OCI-LY1 (cell line): ENCODE results near the gene NSL1.

Experiments
- EZH2 ChIP-seq: fragments of 200-600 bp; sonication (generic), shearing (Covaris generic); IDR thresholded peaks from 2 replicates; pipeline ENCODE4 v1.8.0; 2017; ENCODE audit warnings: borderline replicate concordance, mixed run types, mild to moderate bottlenecking, antibody characterized with exemption, low read length, moderate library complexity, mixed read lengths
- TF ChIP-seq, protein P1 (sequence below): fragments of 200-600 bp; sonication (generic), shearing (Covaris generic); IDR thresholded peaks from 2 replicates; pipeline ENCODE4 v1.5.1; 2017; ENCODE audit warnings: mild to moderate bottlenecking, antibody characterized with exemption, low read length, moderate library complexity, mixed read lengths

DNA sequence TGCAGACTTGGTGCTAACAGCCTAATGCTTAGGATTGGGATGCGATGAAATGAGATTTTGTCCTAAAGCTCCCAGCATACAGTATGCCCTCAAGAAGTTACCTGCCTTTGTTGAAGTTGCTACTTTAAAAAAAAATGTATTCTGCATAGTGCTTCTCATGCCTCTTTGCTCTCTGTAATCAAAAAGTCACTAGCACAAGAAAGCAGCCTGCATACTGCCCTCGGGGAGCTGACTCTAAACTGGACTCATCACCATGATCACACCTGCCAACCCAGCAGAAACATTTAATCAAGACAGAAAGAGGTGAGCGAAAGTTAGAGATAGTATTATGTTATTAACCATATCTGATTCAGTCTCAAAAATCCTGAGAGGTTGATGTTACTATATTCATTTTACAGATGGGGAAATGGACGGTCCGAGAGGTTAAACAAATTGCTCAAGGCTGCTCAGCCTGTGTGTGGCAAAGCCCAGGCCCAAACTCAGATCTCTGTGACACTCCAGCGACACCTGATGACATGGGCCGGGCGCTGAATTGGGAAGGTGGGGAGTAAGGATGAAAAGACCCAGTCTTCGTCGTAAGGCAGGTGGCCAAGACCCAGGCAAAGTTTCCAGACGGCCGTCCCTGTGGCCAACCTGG, 93.0 kb downstream of the NSL1 start:
- TF ChIP-seq, protein P1, sequence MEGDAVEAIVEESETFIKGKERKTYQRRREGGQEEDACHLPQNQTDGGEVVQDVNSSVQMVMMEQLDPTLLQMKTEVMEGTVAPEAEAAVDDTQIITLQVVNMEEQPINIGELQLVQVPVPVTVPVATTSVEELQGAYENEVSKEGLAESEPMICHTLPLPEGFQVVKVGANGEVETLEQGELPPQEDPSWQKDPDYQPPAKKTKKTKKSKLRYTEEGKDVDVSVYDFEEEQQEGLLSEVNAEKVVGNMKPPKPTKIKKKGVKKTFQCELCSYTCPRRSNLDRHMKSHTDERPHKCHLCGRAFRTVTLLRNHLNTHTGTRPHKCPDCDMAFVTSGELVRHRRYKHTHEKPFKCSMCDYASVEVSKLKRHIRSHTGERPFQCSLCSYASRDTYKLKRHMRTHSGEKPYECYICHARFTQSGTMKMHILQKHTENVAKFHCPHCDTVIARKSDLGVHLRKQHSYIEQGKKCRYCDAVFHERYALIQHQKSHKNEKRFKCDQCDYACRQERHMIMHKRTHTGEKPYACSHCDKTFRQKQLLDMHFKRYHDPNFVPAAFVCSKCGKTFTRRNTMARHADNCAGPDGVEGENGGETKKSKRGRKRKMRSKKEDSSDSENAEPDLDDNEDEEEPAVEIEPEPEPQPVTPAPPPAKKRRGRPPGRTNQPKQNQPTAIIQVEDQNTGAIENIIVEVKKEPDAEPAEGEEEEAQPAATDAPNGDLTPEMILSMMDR = no peak
- TF ChIP-seq EZH2 = no peak
